ENCODE results near the gene PLXNC1. TPM values are rescaled to one million over a fixed set of nuclear protein-coding genes. Genes with fewer than 3 reads are reported as not detected.

Gene PLXNC1
- total and polyA plus RNA-seq, 4 donors, result 0.71 to 12.0 (median 3.3) TPM

DNA sequence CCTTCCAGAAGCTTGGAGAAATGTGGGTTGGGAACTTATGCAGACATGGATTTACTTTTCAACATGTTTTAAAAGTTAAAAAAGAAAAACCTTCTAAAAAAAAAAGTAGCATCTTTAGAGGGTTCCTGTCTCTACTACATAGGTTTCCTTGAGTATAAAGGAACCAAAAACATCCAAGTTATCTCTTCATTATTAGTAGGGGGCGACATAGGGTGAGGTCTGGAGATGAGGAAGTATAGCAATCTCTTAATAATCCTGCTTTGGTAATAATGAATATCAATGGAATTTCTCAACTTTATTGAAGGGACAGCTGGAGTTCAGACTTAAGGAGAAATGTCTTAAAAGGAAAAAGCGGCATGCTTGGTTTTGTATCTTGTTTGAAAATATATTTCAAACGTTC is 6.5 kb upstream of the PLXNC1 start:
- Histone ChIP-seq H3K36me3 (ENCODE audit: control insufficient read depth in 4 of 4, insufficient read depth in 3 of 4, low read depth in 1 of 4, low read length in 3 of 4) (no peaks in the 10 kb centered on the region), H3K27ac (ENCODE audit: low read depth in 1 of 2, low read length in 2 of 2) (no peak overlapping the region), H3K9ac (ENCODE audit: low read depth in 1 of 2, low read length in 2 of 2) (no peak overlapping the region), H3K27me3 (ENCODE audit: control insufficient read depth in 4 of 4, insufficient read depth in 4 of 4, low read length in 3 of 4) (no peaks in the 10 kb centered on the region), H3K4me1 (ENCODE audit: control insufficient read depth in 4 of 4, insufficient read depth in 4 of 4, low read length in 3 of 4) (no peaks in the 10 kb centered on the region), H3K4me3 (ENCODE audit: low read depth in 1 of 3, low read length in 3 of 3) (no peak overlapping the region), H3K9me3 (ENCODE audit: control insufficient read depth in 4 of 4, low read length in 3 of 4) (no peaks in the 10 kb centered on the region)
- 89% methylated on average over 3 of the region's 3 CpGs for WGBS
- no peak for TF ChIP-seq HNF4A (conservative IDR thresholded peaks at IDR 0.05)
- TF ChIP-seq, protein P1, sequence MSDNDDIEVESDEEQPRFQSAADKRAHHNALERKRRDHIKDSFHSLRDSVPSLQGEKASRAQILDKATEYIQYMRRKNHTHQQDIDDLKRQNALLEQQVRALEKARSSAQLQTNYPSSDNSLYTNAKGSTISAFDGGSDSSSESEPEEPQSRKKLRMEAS (IDR thresholded peaks at IDR 0.05), result no peak
- TF ChIP-seq GABPA (IDR thresholded peaks at IDR 0.05 in 1 of 2, conservative IDR thresholded peaks at IDR 0.05 in 1 of 2), result no peak
- TF ChIP-seq, protein P2, sequence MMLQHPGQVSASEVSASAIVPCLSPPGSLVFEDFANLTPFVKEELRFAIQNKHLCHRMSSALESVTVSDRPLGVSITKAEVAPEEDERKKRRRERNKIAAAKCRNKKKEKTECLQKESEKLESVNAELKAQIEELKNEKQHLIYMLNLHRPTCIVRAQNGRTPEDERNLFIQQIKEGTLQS (IDR thresholded peaks at IDR 0.05), result no peak
- DNase-seq (ENCODE audit: low spot score), result no peak

DNA sequence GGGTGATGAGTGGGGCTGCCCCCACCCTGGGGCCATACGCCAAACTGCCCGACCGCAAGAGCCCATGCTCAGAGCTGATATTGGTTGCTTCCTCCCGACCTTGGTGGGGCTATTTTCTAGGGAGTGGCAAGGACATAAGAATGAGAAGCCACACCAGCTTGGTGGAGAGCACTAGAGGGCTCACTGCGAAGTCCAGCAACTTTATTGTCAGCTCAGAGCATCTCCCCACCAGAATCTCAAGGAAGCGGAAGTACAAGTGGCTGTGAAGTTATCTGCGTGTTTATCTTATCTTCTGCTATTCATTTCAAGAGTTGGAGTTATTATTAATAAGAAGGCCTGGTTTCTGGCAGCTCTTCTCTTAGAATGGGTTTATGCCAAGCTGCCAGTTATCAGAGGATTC is 4.9 kb upstream of the PLXNC1 start:
- no peak for DNase-seq (ENCODE audit: low spot score)
- H3K4me1 ChIP-seq (ENCODE audit: control insufficient read depth in 4 of 4, insufficient read depth in 4 of 4, low read length in 3 of 4), result peaks cover 2 to 5% (median 4%) of the 10 kb centered on the region in 4 donors

More for the DNA sequence above, 4.9 kb upstream of the PLXNC1 start:
- no peaks in the 10 kb centered on the region for H3K9me3 ChIP-seq (ENCODE audit: control insufficient read depth in 4 of 4, low read length in 3 of 4)
- 75% methylated on average over 7 of the region's 7 CpGs for WGBS
- no peaks in the 10 kb centered on the region for H3K36me3 ChIP-seq (ENCODE audit: control insufficient read depth in 4 of 4, insufficient read depth in 3 of 4, low read depth in 1 of 4, low read length in 3 of 4)
- no peaks in the 10 kb centered on the region for H3K27me3 ChIP-seq (ENCODE audit: control insufficient read depth in 4 of 4, insufficient read depth in 4 of 4, low read length in 3 of 4)
- no peak overlapping the region for H3K27ac ChIP-seq (ENCODE audit: low read depth in 1 of 2, low read length in 2 of 2)
- TF ChIP-seq FOXA2 (IDR thresholded peaks at IDR 0.05) (no peak), SP1 (IDR thresholded peaks at IDR 0.05) (no peak), GABPA (IDR thresholded peaks at IDR 0.05 in 1 of 2, conservative IDR thresholded peaks at IDR 0.05 in 1 of 2) (no peak), FOXA1 (IDR thresholded peaks at IDR 0.05) (no peak), HNF4A (conservative IDR thresholded peaks at IDR 0.05) (no peak), TAF1 (conservative IDR thresholded peaks at IDR 0.05) (no peak), JUND (IDR thresholded peaks at IDR 0.05) (no peak), YY1 (IDR thresholded peaks at IDR 0.05) (no peak)
- TF ChIP-seq, protein P2 (IDR thresholded peaks at IDR 0.05), result no peak
- TF ChIP-seq, protein P3, sequence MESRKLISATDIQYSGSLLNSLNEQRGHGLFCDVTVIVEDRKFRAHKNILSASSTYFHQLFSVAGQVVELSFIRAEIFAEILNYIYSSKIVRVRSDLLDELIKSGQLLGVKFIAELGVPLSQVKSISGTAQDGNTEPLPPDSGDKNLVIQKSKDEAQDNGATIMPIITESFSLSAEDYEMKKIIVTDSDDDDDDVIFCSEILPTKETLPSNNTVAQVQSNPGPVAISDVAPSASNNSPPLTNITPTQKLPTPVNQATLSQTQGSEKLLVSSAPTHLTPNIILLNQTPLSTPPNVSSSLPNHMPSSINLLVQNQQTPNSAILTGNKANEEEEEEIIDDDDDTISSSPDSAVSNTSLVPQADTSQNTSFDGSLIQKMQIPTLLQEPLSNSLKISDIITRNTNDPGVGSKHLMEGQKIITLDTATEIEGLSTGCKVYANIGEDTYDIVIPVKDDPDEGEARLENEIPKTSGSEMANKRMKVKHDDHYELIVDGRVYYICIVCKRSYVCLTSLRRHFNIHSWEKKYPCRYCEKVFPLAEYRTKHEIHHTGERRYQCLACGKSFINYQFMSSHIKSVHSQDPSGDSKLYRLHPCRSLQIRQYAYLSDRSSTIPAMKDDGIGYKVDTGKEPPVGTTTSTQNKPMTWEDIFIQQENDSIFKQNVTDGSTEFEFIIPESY (IDR thresholded peaks at IDR 0.05), result no peak
- TF ChIP-seq, protein P4, sequence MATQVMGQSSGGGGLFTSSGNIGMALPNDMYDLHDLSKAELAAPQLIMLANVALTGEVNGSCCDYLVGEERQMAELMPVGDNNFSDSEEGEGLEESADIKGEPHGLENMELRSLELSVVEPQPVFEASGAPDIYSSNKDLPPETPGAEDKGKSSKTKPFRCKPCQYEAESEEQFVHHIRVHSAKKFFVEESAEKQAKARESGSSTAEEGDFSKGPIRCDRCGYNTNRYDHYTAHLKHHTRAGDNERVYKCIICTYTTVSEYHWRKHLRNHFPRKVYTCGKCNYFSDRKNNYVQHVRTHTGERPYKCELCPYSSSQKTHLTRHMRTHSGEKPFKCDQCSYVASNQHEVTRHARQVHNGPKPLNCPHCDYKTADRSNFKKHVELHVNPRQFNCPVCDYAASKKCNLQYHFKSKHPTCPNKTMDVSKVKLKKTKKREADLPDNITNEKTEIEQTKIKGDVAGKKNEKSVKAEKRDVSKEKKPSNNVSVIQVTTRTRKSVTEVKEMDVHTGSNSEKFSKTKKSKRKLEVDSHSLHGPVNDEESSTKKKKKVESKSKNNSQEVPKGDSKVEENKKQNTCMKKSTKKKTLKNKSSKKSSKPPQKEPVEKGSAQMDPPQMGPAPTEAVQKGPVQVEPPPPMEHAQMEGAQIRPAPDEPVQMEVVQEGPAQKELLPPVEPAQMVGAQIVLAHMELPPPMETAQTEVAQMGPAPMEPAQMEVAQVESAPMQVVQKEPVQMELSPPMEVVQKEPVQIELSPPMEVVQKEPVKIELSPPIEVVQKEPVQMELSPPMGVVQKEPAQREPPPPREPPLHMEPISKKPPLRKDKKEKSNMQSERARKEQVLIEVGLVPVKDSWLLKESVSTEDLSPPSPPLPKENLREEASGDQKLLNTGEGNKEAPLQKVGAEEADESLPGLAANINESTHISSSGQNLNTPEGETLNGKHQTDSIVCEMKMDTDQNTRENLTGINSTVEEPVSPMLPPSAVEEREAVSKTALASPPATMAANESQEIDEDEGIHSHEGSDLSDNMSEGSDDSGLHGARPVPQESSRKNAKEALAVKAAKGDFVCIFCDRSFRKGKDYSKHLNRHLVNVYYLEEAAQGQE (IDR thresholded peaks at IDR 0.05), result no peak
- TF ChIP-seq, protein P1 (IDR thresholded peaks at IDR 0.05), result no peak
- TF ChIP-seq, protein P5, sequence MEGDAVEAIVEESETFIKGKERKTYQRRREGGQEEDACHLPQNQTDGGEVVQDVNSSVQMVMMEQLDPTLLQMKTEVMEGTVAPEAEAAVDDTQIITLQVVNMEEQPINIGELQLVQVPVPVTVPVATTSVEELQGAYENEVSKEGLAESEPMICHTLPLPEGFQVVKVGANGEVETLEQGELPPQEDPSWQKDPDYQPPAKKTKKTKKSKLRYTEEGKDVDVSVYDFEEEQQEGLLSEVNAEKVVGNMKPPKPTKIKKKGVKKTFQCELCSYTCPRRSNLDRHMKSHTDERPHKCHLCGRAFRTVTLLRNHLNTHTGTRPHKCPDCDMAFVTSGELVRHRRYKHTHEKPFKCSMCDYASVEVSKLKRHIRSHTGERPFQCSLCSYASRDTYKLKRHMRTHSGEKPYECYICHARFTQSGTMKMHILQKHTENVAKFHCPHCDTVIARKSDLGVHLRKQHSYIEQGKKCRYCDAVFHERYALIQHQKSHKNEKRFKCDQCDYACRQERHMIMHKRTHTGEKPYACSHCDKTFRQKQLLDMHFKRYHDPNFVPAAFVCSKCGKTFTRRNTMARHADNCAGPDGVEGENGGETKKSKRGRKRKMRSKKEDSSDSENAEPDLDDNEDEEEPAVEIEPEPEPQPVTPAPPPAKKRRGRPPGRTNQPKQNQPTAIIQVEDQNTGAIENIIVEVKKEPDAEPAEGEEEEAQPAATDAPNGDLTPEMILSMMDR (IDR thresholded peaks at IDR 0.05; ENCODE audit: low read depth, low read length, missing input control), result no peak
- H3K9ac ChIP-seq (ENCODE audit: low read depth in 1 of 2, low read length in 2 of 2), result no peak overlapping the region
- no peak overlapping the region for H3K4me3 ChIP-seq (ENCODE audit: low read depth in 1 of 3, low read length in 3 of 3)
